Retinal pigment epithelial cell (primary cell): ENCODE results near the gene MMP14.
A peak's percentile ranks its signal among the peaks of the same experiment; 100 is the strongest.

Experiments used
- DNase-seq: peaks from one replicate; pipeline ENCODE4 v3.0.0-alpha.2; 2010; ENCODE audit warnings: low read depth
- H3K4me3 ChIP-seq: 2 replicates; pipeline ENCODE4 v1.5.1; 2011; ENCODE audit warnings: mild to moderate bottlenecking, low read length, control low read depth, moderate library complexity
- CTCF ChIP-seq: conservative IDR thresholded peaks from 2 replicates; pipeline ENCODE4 v1.5.1; 2011; ENCODE audit warnings: low read depth, low read length, control low read depth, inconsistent platforms

The MMP14 gene

GRCh38 chr14:22814941-22815713 is 21.3 kb upstream of the MMP14 start, which contains the start of gene SLC7A7:
Gene SLC7A7, minus strand, starts transcription at chr14:22815435. Its CDS starts 2,037 bp downstream, at chr14:22813398.
- DNase-seq, result no peak
- TF ChIP-seq CTCF, result no peak
- H3K4me3 ChIP-seq, result no peak within 1 kb of the TSS

- H3K4me3 ChIP-seq, result no peak overlapping the region
- no peak for TF ChIP-seq CTCF
- no peak for DNase-seq
Observed at GRCh38 chr14:22819151-22819988, 17.0 kb upstream of the MMP14 start.

GRCh38 chr14:22820731-22821130 is 15.7 kb upstream of the MMP14 start:
- TF ChIP-seq CTCF, result no peak
- DNase-seq, result no peak

GRCh38 chr14:22821193-22822015 is 15.0 kb upstream of the MMP14 start:
- DNase-seq, result no peak
- no peak overlapping the region for H3K4me3 ChIP-seq
- TF ChIP-seq CTCF, result no peak

More at GRCh38 chr14:22820731-22821130, 15.7 kb upstream of the MMP14 start:
- H3K4me3 ChIP-seq, result no peak overlapping the region

- no peak for TF ChIP-seq CTCF
- peak overlapping the region; percentile 31 for H3K4me3 ChIP-seq
Observed at GRCh38 chr14:22822016-22822570, 14.3 kb upstream of the MMP14 start.

GRCh38 chr14:22822571-22823098 is 13.8 kb upstream of the MMP14 start:
- TF ChIP-seq CTCF, result peak; percentile 88
- H3K4me3 ChIP-seq, result peak overlapping the region; percentile 31
- peak; percentile 54 for DNase-seq

More at GRCh38 chr14:22822016-22822570, 14.3 kb upstream of the MMP14 start:
- DNase-seq, result no peak
